Measurements from ENCODE around the gene ATP6V0C.

ATP6V0C gene

DNA sequence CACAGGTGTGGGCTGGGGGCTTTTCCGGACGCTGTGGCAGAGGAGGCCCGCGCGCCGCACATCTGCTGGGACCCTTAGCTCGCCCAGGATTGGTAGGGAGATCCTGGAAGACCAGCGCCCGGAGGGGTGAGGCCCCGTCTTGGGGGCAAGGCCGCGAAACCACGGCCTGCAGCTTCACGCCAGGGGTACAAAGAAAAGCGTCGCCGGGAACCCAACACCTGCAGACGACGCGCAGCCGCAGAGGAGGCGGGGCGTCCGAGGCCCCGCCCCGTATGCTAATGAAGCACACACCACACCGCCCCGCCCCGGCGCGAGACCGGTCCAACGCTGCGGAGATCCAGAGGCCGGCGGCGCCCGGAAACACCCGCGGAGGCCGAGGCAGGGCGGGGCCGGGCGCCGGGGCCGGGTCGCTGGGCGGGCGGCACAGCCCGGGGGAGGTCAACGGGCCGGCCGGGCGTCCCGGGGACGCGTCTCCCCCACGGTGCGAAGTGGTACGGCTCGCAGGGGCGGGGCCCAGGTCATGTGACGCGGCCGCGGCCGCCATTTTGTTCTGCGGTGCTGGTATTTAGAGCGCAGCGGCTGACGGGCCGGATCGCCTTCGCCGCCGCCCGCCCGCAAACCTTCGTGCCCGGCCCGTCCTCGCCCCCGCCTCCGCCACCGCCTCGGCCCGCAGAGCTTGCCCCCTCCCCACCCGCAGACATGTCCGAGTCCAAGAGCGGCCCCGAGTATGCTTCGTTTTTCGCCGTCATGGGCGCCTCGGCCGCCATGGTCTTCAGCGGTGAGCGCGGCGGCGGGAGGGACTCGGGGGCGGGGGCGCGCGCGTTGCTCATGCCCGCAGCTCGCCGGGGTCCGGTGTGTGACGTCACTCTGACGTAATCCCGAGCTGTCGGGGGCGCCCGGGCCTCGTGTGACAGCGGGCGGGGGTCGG is at the start of gene ATP6V0C:
Gene ATP6V0C, plus strand, starts transcription at position 548 of the 928 bp plus-strand sequence. Its CDS starts 152 bp downstream, at position 700.
- TF ChIP-seq ZNF274 (IDR thresholded peaks at IDR 0.05; ENCODE audit: low read depth, low read length): no peak
- H3K4me3 ChIP-seq (ENCODE audit: low read length): peak within 1 kb of the TSS; percentile 73

DNA sequence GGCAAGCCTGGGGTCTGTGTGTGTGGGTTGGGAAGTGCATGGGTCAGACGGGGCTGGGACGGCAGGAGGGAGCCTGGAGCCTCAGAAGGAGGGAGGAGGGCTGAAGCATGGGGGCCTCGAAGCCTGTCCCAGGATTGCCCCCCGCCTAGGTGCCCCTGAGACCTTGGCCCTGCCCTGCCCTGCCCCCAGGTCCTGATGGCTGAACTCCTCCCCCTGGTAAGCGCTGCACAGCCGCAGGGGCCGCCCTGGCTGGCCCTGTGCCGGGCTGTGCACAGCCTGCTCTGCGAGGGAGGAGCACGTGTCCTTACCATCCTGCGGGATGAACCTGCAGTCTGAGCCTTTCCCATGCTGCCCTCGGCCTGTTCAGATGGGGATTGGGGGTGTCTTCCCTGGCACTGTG is 49.4 kb upstream of the ATP6V0C start:
- no peak overlapping the region for H3K4me3 ChIP-seq (ENCODE audit: low read length)
- no peak for TF ChIP-seq ZNF274 (IDR thresholded peaks at IDR 0.05; ENCODE audit: low read depth, low read length)

DNA sequence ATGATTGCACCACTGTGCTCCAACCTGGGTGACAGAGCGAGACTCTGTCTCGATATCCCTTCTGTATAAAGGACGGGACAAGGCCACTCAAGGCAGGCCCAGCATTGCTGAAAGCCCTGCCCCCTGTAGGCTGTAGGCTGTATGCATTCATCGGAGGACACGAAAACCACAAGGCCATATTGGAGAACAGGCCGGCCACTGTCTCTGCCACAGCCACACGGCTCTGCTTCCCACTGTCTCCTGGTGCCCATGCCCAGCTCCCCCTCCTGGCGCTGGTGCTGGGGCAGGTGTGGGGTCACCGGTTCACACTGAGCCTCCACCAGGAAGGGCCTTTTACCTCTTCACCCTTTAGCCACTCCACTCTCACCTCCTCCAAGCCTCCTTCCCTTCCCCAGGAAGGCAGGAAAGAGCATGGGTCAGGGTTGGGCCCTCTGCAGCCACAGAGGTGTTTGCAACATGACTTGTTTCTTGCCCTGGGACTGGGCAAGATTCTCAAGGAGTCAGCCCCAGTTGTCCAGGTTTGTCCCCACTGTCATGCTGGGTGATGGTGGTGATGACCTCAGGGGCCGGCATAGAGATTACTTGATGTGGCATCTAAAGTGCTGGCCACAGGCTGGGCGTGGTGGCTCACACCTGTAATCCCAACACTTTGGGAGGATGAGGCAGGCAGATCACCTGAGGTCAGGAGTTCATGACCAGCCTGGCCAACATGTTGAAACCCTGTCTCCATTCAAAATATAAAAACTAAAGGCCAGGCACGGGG is 47.9 kb upstream of the ATP6V0C start:
- no peak for TF ChIP-seq ZNF274 (IDR thresholded peaks at IDR 0.05; ENCODE audit: low read depth, low read length)
- no peak overlapping the region for H3K4me3 ChIP-seq (ENCODE audit: low read length)

DNA sequence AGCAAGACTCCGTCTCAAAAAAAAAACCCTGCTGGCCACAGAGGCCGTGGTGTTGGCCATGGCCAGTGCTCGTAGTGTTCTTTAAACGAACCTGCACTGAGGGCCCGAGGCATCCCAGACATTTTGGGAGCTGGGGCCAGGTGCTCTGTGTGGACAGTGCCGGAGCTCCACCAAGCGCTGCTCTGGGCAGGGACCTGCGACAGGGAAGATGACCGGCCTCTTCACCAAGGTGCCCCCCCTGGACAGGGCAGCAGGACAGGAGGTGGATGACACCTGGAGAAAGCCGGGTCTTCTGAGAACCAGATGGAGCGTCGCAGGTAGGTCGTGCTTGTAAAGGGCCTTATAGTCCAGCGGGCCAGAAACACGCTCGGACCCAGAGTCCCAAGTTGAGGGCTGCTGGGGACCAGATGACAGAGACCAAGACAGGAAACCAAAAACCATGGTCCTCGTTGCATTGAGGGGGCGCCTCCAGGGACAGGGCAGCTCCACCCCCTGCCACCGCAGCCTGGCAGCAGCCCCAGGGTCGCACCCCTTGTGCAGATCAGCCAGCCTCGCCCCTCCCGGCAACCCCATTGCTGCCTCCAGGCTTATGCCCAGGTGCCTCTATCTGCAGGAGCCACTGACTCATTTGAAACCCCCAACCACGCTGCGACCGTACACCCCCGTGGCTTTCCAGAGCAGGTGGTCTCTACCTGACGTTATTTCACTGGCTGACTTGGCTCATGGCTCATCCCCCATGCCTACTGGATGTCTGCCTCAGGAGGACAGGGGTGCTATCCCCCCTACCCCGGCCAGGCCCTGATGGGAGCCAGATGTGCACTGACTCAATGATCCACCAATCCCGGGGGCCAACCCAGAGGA is 46.9 kb upstream of the ATP6V0C start:
- no peak overlapping the region; the same call in 1 of the 2 replicates for H3K4me3 ChIP-seq (ENCODE audit: low read length)

DNA sequence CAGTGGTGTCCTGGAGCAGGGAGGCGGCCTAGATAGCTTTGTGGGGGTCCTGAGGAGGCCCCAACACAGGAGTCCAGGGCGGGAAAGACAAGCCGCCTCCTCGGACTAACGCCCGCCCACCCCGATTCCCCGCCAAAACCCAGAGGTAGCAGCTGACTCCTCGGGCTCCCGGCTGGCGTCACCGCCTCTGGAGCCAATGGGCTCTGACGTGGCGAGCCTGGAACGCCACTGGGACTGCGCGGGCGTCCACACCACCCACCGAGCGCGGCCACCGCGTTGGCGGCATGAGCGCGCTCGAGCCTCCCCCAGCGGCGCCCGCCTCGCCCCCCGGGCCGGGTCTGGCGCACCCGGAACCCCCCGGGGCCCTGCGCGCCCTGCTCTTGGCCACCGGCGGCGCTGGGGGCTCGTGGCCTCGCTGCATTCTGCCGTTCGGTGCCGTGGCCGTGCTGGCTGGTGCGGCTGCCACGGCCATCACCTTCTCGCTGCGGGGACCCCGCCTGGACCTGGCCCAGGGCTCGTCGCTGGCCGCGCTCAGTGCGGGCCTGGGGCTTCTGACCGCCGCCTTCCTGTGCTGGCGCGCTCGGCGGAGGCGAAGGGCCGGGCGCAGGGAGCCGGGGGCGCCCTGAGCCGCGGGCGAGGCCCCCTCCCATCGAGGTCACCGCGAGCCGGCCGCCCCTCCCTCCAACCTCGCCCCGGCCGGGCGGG is 46.1 kb upstream of the ATP6V0C start:
- no peak for TF ChIP-seq ZNF274 (IDR thresholded peaks at IDR 0.05; ENCODE audit: low read depth, low read length)
- peak overlapping the region; percentile 37; the same call in 1 of the 2 replicates for H3K4me3 ChIP-seq (ENCODE audit: low read length)

More for the DNA sequence above, 46.9 kb upstream of the ATP6V0C start:
- TF ChIP-seq ZNF274 (IDR thresholded peaks at IDR 0.05; ENCODE audit: low read depth, low read length): no peak

DNA sequence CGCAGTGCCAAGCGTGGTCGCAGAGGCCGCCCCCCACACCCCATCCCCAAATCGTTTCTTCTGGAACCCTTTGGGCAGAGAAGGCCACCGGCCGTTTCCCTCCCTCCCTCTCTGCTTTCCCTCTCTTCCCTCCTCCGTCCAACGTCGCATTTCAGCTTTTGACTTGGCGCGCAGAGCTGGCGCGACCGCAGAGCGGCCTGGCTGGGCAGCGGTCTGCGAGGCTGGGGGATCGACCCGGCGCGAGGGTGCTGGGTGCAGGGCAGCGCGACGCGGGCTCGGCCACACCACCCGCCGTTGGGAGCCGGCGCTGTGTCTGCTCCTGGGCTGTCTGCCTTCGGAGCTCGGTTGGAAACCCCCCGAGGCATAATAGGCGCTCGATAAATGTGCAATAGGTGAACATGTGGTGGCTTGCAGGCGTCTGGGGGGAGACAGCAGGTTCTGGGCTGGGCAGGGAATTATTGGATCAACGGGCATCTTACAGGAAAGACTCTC is 45.5 kb upstream of the ATP6V0C start:
- TF ChIP-seq ZNF274 (IDR thresholded peaks at IDR 0.05; ENCODE audit: low read depth, low read length): no peak
- peak overlapping the region; percentile 37; the same call in 1 of the 2 replicates for H3K4me3 ChIP-seq (ENCODE audit: low read length)

DNA sequence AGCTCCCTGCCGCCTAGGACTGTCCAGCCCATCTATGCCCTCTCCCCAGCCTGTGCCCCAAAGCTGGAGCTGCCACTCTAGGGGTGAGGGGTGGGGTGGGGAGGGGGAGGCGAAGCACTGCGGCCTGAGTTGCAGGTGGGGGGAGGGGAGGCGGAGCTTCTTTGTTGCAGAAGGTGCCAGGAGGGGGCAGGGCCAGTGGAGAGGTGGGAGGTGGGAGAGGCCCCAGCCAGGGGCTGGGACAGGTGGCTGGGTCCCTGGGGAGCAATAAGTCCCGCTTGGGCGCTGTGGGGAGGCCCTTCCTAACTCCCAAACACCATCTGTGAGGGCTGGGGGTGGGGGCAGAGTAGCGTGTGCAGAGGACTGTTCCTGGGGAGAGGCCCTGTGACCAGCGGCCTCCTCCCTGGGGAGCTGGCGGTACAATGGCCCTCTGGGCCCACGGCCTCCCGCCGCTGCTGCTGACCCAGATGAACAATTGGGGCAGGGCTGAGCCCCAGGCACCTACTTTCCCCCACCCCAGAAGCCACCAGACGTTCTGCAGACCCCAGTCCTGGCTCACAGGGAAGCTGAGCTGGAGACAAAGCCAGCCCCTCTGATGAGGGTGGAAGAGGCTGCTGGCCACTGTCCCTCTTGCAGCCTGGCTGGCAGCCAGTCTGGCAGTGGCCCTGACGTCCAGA is 44.9 kb upstream of the ATP6V0C start:
- peak overlapping the region; percentile 37; the same call in 1 of the 2 replicates for H3K4me3 ChIP-seq (ENCODE audit: low read length)

GRCh38 chr16:2469399-2470233 is 44.1 kb upstream of the ATP6V0C start:
- no peak overlapping the region; the same call in 1 of the 2 replicates for H3K4me3 ChIP-seq (ENCODE audit: low read length)

More for the DNA sequence above, 44.9 kb upstream of the ATP6V0C start:
- no peak for TF ChIP-seq ZNF274 (IDR thresholded peaks at IDR 0.05; ENCODE audit: low read depth, low read length)

GRCh38 chr16:2470234-2470601 is 43.5 kb upstream of the ATP6V0C start:
- TF ChIP-seq ZNF274 (IDR thresholded peaks at IDR 0.05; ENCODE audit: low read depth, low read length): no peak
- no peak overlapping the region for H3K4me3 ChIP-seq (ENCODE audit: low read length)

More at GRCh38 chr16:2469399-2470233, 44.1 kb upstream of the ATP6V0C start:
- TF ChIP-seq ZNF274 (IDR thresholded peaks at IDR 0.05; ENCODE audit: low read depth, low read length): no peak

GRCh38 chr16:2470603-2471015 is 43.1 kb upstream of the ATP6V0C start:
- TF ChIP-seq ZNF274 (IDR thresholded peaks at IDR 0.05; ENCODE audit: low read depth, low read length): no peak
- H3K4me3 ChIP-seq (ENCODE audit: low read length): no peak overlapping the region

DNA sequence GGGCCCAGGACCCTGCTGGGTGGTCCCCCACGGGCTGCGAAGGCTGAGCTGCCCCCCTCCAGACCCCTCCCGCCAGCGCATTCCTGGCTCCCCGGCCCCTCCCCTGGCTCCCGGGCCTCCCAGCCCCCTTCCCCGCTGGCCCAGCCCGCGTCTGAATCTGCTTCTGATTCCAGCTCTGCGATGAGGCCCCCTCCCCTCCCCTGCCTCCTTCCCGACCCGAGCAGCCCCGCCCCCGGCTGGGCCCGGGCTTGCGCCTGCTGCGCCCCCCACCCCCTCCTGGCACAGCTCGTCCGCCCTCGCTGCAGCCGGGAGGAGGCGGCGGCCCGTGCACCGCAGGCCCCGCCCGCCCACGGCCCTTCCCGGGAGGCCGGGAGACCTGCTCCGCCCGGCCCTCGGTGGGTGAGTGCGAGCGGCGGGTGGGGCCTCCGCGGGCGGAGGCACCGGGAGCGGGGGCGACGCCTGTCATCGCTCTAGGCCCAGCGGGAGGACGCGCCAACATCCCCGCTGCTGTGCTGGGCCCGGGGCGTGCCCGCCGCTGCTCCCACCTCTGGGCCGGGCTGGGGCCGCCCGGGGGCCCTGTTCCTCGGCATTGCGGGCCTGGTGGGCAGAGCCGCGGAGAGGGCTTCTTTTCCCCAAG is 42.6 kb upstream of the ATP6V0C start, which contains the start of gene NTN3:
Gene NTN3, plus strand, starts transcription at position 282 of the 637 bp plus-strand sequence. CDS start 405 bp downstream, outside the sequence.
- no peak for TF ChIP-seq ZNF274 (IDR thresholded peaks at IDR 0.05; ENCODE audit: low read depth, low read length)
- no peak within 1 kb of the TSS for H3K4me3 ChIP-seq (ENCODE audit: low read length)
